Astrocyte of the cerebellum (primary cell): Measurements from ENCODE around the gene ERAP2.
"Not testable (repeated sequence)": the region's sequence is repeated elsewhere in the genome, so short reads cannot be mapped to it uniquely, and the experiment has no call there.

ENCODE experiments used
- DNase-seq: peaks from one replicate; pipeline ENCODE4 v3.0.0-alpha.2; 2011; ENCODE audit warnings: low read depth
- H3K4me3 ChIP-seq: 2 replicates; pipeline ENCODE4 v1.5.1; 2011; ENCODE audit warnings: mild to moderate bottlenecking, low read depth, low read length, moderate library complexity
- CTCF ChIP-seq: IDR thresholded peaks from 2 replicates; pipeline ENCODE4 v1.5.1; 2012; ENCODE audit warnings: low read length, low read depth, moderate library complexity, mild to moderate bottlenecking; ENCODE audit errors: missing control alignments
- in situ Hi-C: cut with HindIII; loops from 2 replicates; pipeline ENCODE4 v1.10.0; 2017; ENCODE audit warnings: low sequenced_read_pairs

ERAP2 gene

DNA sequence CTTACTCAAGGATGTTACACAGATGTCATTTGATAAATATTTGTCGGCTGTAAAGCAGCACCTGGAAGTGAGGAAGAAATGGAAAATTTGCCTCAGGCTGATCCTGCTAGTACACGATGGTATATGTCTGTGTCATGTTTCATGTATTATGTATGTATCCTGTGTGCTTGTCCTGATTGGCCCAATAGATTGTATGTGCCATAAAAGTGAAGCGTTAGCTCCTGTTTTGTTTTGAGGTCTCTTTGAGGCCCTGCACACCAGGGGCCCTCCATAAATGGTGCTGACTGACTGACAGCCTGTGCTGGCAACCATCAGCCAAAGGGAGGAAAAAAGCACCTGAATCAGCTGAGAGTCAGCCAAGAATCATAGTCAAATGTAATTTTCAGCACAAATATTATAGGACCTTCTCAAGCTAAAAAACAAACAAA is 47.7 kb downstream of the ERAP2 start:
- no peak for DNase-seq
- no peak overlapping the region for H3K4me3 ChIP-seq
- in situ Hi-C loops, result loop anchor here (5.0 kb wide), 1 partner anchor 47 kb away; the partner anchor contains the start of gene ERAP2

DNA sequence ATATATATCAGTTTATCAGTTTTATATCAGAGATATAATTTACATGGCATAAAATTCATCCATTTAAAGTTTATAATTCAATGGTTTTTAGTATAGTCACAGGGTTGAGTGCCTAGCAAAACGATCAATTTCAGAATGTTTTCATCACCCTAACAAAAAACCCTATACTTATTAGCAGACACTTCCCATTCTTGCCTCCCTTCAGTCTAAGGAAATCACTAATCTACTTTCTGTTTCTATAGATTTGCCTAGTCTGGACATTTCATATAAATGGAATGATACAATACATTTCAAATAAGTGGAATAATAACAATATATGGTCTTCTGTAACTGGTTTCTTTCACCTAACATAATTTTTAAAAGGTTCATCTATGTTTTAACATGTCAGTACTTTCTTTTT is 50.0 kb downstream of the ERAP2 start:
- no peak for TF ChIP-seq CTCF
- in situ Hi-C loops, result no loop called here
- H3K4me3 ChIP-seq, result no peak overlapping the region
- DNase-seq, result no peak

More for the DNA sequence above, 47.7 kb downstream of the ERAP2 start:
- TF ChIP-seq CTCF, result no peak

GRCh38 chr5:96927008-96927407 is 50.7 kb downstream of the ERAP2 start:
- in situ Hi-C loops, result no loop called here
- no peak for TF ChIP-seq CTCF
- no peak for DNase-seq
- H3K4me3 ChIP-seq, result no peak overlapping the region

- TF ChIP-seq CTCF, result no peak
- no peak overlapping the region for H3K4me3 ChIP-seq
- no peak for DNase-seq
- in situ Hi-C loops, result no loop called here
These were observed 52.8 kb downstream of the ERAP2 start for GRCh38 chr5:96928931-96929708.

DNA sequence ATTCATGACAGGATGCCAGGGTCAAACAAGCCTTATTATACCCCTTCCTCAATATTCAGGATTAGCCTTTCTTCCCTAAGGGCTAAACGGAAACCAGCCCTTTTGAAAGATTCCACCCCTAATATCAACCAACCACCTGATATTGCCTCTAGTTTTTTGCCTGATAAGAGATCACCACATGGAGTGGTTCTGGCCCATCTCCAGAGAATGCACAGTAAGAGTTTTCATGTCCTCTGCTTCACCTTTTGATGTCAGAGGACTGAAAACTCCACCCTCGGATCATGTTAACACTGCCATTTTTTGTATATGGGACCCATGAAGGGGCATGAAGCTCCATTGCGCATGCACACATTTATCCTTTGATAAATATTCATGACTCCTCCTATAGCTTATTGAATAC is 53.8 kb downstream of the ERAP2 start:
- in situ Hi-C loops, result no loop called here
- no peak for DNase-seq
- H3K4me3 ChIP-seq, result no peak overlapping the region
- no peak for TF ChIP-seq CTCF

GRCh38 chr5:96930589-96930988 is 54.3 kb downstream of the ERAP2 start:
- in situ Hi-C loops, result no loop called here
- no peak overlapping the region for H3K4me3 ChIP-seq
- TF ChIP-seq CTCF, result no peak
- no peak for DNase-seq

- H3K4me3 ChIP-seq, DNase-seq, in situ Hi-C loops: not testable (repeated sequence)
These were observed 54.7 kb downstream of the ERAP2 start for GRCh38 chr5:96931037-96931436.
